GM18508 (cell line): ENCODE data around the gene CYP26A1.
"Not testable (repeated sequence)": the region's sequence is repeated elsewhere in the genome, so short reads cannot be mapped to it uniquely, and the experiment has no call there.

Source experiments
- ATAC-seq: cut with Tn5 transposase; IDR thresholded peaks from one replicate; pipeline ENCODE4 v1.9.1; 2021; ENCODE audit warnings: moderate number of reproducible peaks; ENCODE audit not compliant: insufficient read depth, unreplicated experiment

The CYP26A1 gene

GRCh38 chr10:93077860-93078337, 4.2 kb downstream of the CYP26A1 start:
- ATAC-seq: no peak

DNA sequence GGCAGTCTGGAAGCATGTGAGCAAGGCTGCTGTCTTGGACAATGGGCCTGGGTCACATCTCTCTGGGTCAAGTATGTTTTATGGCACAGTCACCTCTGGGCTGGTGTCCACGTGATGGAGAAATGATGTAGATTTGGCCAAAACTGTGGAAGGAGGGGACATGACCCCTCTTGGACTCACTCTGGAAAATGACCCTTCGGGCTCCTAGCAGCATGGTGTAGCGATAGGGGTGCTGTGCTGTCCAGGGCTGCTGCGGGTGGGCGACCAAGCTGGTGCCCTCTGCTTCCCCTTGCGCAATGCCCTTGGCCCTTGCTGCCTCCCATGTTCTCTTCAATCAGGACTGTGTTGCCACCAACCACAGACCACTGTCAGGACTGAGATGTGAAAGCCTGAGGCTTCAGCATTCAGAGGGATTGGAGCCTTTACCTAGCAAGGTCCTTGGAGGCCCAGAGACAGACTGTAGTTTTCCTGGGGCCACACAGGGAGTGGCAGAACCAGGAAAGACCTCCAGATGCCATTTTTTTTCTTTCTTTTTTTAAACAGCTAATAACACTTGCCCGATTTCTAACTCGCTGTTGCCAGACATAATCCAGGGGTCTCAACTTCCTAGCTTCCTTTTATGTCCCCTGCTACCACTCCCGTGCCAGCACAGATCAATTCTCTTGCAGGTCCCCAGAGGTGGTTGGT, 6.1 kb downstream of the CYP26A1 start:
- ATAC-seq: no peak

DNA sequence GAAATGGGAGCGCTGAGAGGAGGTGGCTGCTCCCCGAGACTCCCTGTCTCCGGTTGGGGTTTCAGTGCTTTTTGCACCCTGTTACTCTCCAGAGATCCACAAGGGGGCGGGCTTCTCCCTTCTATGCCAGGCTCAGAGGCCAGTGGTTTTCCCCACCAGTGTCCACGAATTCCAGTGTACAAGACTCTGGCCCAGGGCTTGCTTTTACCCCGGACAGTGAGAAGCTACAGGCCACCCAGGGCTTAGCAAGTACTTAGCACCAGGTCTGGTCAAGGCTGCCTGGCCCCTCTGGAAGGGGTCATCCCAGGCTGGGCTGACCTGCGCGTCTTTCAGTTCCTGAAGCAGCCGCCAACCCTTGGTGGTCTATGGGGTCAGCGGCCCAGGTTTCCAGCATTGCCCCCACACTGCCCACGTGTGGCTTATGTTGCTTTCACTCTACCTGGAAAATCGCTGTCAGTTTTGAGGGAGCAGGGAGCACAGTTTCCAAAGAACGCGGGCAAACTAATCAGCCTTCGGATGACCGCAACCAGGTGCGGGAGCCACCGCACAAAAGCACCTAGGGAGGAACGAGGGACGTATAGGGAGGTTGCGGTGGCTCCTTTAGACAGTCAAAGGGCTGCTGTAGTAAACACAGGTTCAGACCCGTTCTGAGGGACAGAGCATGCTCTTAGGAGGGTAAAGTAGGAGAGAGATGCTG, 6.8 kb downstream of the CYP26A1 start:
- ATAC-seq: no peak

DNA sequence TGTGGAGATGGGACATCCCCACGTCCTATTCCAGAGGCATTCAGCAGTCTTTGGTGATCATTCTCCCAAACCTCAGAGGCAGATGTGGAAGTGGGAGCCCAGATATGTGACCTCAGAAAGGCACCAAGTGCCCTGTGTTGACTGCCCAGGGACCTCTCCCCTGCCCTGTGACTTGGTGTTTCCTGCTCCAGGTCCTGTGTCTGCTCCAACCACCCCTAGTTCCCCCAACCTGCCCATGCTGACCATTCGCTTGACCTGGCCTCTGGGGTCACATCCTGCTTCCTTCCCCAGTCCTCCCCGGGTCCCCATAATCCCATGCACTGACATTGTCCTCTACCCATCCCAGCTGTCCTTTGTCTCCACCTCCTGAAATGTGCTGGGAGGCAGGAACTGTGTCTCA, 7.6 kb downstream of the CYP26A1 start:
- no peak for ATAC-seq

DNA sequence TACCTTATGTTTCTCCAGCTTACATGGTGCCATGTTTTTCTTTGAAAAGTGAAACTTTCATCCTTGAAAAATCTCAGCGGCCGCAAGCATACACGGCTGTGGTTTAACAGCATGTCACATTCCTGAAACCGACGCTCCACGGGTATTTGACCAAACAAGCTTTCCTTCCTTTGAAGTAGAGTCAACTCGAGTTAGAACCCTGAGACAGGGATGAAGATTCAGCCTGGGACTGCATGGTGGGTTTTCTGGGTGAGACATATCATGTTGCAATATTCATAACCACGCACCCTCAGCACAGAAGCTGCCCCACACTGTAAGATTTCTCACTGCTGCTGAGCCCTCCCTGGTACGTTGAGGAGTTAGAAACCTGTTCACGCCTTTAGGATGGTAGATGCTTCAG, 8.1 kb downstream of the CYP26A1 start:
- ATAC-seq: no peak

DNA sequence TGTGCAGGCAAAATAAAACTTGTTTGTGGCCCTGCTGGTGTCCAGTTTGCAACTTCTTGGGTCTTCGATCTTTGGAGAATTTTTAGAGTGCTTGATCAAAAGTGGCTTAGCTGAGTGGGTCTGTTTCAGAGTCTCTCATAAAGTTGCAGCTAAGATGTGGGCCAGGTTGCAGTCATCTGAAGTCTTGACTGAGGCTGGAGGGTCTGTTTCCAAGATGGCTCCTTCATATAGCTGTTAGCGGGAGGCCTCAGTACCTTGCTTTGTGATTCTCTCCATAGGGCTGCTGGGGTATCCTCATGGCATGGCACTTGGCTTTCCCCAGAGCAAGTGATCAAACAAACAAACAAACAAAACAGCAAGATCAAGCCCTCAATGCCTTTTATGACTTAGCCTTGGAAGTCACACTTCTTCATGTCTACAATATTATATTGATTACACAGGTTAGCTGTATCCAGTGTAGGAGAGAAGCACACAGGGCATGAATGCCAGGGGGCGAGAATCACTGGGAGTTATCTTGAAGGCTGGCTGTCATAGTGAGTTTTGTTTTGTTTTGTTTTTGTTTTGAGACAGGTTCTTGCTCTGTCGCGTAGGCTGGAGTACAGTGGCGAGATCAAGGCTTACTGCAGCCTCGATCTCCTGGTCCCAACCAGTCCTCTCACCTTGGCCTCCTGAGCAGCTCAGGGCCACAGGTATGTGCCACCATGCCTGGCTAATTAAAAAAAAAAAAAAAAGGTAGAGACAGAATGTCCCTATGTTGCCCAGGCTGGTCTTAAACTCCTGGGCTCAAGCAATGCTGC, 10.2 kb downstream of the CYP26A1 start:
- no peak for ATAC-seq

- ATAC-seq: no peak
Measured at GRCh38 chr10:93085272-93085859, 11.7 kb downstream of the CYP26A1 start.

GRCh38 chr10:93086289-93086688, 12.6 kb downstream of the CYP26A1 start:
- ATAC-seq: no peak

DNA sequence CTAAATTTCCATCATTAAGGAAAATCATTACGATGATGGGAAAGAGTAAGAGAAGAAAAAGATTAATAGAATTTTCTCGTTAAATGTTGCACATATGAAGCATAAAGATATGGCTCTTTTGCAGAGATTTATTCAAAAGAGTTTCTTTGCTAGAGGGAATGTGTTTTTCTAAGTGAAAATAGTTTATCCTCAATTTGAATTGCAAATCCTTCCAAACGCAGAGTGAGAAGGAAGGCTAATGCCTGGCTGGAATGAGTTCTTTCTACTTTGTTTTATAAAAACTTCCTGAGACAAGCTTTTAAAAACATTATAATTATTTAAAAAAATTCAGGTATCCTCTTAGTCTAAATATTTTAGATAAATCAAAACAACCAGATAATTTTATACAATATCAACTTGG, 14.2 kb downstream of the CYP26A1 start:
- ATAC-seq: no peak

DNA sequence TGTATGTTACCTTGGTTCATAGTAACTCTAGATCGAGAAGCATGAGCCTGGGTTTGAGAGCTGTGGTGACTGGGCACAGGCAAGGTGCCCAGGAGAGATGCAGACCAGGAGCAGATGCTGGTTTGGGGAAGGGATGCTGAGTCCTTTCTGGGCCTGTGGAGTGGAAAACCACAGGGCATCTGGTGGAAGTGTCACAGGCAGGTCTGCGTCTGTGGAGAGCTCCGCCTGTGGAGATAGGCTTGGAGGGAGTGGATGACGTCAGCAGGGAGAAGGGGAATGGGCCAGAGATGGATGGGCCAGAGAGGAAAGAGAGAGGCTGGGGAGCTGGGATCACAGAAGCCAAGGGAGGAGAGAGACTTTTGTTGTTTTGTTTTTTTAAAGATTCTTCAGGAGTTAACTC, 14.8 kb downstream of the CYP26A1 start:
- no peak for ATAC-seq

DNA sequence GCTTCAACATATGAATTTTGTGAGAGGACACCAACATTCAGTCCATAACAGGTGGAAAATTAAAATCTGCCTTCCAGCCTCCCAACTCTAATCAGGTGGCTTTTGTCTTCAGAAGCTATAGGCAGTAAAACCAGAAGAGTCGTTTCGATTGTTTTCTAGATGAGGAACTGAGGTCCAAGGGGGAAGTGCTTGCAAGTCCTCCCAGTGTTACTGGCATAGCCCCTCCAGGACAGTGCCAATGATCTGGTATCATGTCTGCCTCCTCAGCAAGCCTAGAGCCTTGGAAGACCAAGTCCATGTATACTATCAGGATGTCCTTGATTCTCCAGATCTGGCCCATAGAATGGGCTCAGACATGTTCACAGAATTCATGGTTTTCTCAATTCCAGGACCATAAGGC, 16.9 kb downstream of the CYP26A1 start:
- no peak for ATAC-seq

DNA sequence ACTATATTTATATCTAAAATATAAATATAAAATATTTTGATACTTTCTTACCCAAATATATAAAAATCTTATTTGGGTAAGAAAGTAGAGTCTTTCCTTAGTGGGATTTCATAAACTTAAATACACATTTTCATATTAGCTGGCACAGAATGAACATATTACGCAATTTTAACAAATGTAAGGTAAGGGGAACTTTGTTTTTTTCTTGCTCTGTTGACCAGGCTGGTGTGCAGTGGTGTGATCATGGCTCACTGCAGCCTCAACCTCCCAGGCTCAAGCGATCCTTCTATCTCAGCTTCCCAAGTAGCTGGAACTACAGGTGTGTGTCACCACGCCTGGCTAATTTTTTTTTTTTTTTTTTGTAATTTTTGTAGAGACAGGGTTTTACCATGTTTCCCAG, 18.3 kb downstream of the CYP26A1 start:
- no peak for ATAC-seq

DNA sequence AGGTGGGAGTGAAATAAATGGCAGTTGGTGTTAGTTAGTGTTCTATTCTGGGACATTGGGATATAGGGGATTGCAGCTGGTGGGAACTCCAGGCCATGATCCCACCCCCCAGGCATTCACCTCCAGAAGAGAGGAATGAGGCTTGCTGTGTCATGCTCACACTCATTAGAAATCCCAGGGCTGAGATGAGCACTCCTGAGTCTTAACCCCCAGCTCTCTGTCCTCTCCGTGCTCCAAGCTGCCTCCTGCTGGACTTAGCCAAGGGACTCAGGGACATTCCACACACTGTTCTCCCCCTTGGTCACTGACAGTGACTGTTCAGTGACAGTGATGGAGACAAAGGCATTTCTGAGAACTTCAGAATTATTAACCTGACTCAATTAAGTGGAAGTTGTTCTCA, 21.5 kb downstream of the CYP26A1 start:
- ATAC-seq: no peak

- no peak for ATAC-seq
Measured at GRCh38 chr10:93096901-93097300, 23.2 kb downstream of the CYP26A1 start.

GRCh38 chr10:93097386-93097785, 23.7 kb downstream of the CYP26A1 start:
- no peak for ATAC-seq

GRCh38 chr10:93098816-93099215, 25.1 kb downstream of the CYP26A1 start:
- ATAC-seq: no peak

GRCh38 chr10:93099670-93100069, 26.0 kb downstream of the CYP26A1 start:
- ATAC-seq: no peak

DNA sequence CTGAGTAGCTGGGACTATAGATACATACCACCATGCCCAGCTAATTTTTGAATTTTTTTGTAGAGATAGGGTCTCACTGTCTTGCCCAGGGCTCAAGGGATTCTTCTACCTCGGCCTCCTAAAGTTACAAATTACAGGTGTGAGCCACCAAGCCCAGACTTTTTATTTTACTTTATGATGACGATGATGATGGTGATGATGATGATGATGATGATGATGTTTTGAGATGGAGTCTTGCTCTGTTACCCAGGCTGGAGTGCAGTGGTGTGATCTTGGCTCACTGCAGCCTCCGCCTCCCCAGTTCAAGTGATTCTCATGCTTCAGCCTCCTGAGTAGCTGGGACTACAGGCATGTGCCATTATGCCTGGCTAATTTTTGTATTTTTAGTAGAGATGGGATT, 27.5 kb downstream of the CYP26A1 start:
- ATAC-seq: not testable (repeated sequence)

DNA sequence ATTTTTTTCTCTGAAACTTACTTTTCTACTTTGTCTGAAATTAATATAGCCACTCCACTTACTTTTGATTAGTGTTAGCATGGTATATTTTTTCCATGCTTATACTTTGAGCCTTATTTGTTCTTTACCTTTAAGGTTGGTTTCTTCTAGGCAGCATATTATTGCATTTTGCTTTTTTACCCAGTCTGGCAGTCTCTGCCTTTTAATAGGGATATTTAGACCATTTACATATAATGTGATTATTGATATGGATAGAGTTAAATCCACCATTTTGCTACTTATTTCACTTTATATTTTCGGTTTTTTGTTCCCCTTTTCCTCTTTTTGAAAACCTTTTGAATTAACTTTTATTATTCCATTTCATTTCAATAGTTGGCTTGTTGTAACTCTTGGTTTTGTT, 30.3 kb downstream of the CYP26A1 start:
- no peak for ATAC-seq

DNA sequence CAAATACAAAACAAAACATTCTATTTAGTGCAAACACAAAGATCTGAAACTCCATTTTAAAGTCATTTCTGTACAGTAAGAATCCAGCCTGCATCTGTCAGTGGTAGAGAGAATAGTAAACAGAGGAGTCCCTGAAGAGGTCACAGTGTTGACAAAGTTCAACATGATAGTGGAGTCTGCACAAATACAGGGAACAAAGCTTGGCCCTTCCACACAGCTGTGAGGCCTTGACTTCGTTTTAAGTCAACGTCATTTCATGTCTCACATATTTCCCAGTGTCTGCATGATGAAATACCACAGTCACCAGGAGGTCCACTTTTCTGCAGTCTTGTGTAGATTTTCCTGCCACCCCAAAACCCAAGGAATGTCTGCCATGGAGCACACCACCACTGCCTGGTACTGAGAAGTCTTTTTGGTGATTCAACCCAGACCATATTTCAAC, 33.0 kb downstream of the CYP26A1 start:
- ATAC-seq: no peak
